ENCODE results near the gene C2CD2. TPM values are rescaled to one million over a fixed set of nuclear protein-coding genes. Genes with fewer than 3 reads are reported as not detected.

The C2CD2 gene
- total and polyA plus RNA-seq, 9 donors: 18.9 to 61.5 (median 37.4) TPM

DNA sequence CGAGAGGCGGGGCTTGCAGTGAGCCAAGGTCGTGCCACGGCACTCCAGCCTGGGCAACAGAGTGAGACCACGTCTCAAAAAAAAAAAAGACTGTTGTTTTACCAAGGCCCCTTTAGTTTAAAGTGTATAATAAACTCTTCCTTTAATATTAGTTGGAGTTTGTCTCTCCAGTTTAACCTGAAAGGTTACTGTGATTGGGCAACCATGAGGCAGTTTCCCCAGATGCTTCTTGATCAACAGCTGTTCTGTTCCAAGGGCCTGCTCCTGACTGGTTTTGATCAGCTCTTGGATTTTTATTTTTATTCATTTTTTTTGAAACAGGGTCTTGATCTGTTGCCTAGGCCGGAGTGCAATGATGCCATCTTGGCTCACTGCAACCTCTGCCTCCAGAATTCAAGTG lies 18.1 kb upstream of the C2CD2 start:
- TF ChIP-seq EP300 (IDR thresholded peaks at IDR 0.05) (no peak), POLR2A (IDR thresholded peaks at IDR 0.05) (no peak)
- TF ChIP-seq, protein P1, sequence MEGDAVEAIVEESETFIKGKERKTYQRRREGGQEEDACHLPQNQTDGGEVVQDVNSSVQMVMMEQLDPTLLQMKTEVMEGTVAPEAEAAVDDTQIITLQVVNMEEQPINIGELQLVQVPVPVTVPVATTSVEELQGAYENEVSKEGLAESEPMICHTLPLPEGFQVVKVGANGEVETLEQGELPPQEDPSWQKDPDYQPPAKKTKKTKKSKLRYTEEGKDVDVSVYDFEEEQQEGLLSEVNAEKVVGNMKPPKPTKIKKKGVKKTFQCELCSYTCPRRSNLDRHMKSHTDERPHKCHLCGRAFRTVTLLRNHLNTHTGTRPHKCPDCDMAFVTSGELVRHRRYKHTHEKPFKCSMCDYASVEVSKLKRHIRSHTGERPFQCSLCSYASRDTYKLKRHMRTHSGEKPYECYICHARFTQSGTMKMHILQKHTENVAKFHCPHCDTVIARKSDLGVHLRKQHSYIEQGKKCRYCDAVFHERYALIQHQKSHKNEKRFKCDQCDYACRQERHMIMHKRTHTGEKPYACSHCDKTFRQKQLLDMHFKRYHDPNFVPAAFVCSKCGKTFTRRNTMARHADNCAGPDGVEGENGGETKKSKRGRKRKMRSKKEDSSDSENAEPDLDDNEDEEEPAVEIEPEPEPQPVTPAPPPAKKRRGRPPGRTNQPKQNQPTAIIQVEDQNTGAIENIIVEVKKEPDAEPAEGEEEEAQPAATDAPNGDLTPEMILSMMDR (IDR thresholded peaks at IDR 0.05): no peak
- no peak overlapping the region for H3K4me3 ChIP-seq
- intact Hi-C loops (cut with DNase I): no loop called here
- no peaks in the 10 kb centered on the region for H3K36me3 ChIP-seq
- no peak for DNase-seq
- H3K27me3 ChIP-seq: no peaks in the 10 kb centered on the region
- H3K27ac ChIP-seq: no peak overlapping the region
- 88 to 94% (median 90%) methylated on average over 6 of the region's 6 CpGs for WGBS, 3 donors
- H3K4me1 ChIP-seq (ENCODE audit: insufficient read depth): no peaks in the 10 kb centered on the region
- no peaks in the 10 kb centered on the region for H3K9me3 ChIP-seq

DNA sequence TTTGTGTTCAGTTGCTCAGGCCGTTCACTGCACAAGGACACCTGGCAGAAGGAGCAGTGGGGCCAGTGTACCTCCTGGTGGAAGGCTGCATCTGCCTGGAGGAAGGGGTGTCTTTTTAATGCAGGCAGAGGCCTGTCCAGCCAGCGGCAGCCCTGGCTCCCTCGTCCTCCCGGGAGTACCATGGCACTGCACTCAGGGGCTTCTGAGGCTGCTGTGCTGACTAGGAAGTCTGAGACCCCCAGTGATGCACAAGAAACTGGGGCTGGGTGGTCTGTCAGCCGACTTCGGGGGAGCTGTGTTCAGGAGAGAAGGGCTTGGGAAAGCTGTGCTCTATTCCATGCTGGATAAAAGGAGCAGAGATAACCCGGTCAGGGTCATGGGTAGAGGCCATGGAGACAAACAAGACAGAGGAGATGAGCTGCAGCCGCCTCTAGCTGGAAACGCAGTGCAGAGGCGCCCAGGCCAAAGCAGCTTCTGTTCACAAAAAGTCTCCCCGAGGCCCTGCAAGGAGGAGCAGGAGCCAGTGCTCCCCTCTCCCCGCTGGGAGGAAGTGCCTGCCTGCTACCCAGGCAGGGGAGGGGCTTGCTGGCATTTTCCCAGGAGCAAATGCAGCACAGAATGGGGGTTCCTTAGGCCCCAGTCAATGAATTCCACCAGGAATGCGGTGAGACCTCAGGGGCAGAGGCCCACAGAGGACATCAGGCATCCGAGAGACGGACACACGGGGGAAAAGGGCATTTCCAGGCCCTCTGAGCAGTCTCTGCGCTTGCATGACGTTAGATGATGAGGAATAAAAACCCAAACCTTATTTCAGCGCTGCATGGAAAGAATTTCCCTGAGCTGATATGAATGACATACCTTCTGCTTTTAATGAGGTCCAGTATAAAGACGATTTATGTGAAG lies 17.2 kb upstream of the C2CD2 start:
- DNase-seq: no peak
- no peaks in the 10 kb centered on the region for H3K36me3 ChIP-seq
- H3K4me3 ChIP-seq: no peak overlapping the region
- H3K27ac ChIP-seq: no peak overlapping the region
- no peaks in the 10 kb centered on the region for H3K9me3 ChIP-seq
- no peaks in the 10 kb centered on the region for H3K27me3 ChIP-seq
- H3K4me1 ChIP-seq (ENCODE audit: insufficient read depth): no peaks in the 10 kb centered on the region
- no peak for TF ChIP-seq POLR2A (IDR thresholded peaks at IDR 0.05)
- TF ChIP-seq, protein P1 (IDR thresholded peaks at IDR 0.05): no peak
- TF ChIP-seq EP300 (IDR thresholded peaks at IDR 0.05): no peak
- intact Hi-C loops (cut with DNase I): no loop called here
- 48 to 64% (median 51%) methylated on average over 20 of the region's 20 CpGs for WGBS, 3 donors

DNA sequence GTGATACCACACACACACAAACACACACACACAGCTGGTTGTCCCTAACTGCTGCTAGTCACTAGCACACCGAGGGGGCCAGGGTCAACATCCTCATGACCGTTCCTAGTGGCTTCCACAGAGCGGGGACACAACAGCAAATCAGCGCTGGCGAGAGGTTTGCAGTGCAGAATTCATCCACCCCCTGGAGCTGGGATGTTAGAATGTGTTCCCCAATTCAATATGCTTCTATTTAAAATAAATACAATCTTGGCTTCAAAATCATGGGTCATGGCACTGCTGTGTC lies 16.2 kb upstream of the C2CD2 start:
- H3K9me3 ChIP-seq: no peaks in the 10 kb centered on the region
- TF ChIP-seq EP300 (IDR thresholded peaks at IDR 0.05): no peak
- no peak for TF ChIP-seq POLR2A (IDR thresholded peaks at IDR 0.05)
- TF ChIP-seq, protein P1 (IDR thresholded peaks at IDR 0.05): no peak
- no peak overlapping the region for H3K27ac ChIP-seq
- H3K4me3 ChIP-seq: no peak overlapping the region
- H3K27me3 ChIP-seq: no peaks in the 10 kb centered on the region
- no peak for DNase-seq
- no peaks in the 10 kb centered on the region for H3K4me1 ChIP-seq (ENCODE audit: insufficient read depth)
- intact Hi-C loops (cut with DNase I): no loop called here
- 84 to 92% (median 89%) methylated on average over 5 of the region's 5 CpGs for WGBS, 3 donors
- no peaks in the 10 kb centered on the region for H3K36me3 ChIP-seq

DNA sequence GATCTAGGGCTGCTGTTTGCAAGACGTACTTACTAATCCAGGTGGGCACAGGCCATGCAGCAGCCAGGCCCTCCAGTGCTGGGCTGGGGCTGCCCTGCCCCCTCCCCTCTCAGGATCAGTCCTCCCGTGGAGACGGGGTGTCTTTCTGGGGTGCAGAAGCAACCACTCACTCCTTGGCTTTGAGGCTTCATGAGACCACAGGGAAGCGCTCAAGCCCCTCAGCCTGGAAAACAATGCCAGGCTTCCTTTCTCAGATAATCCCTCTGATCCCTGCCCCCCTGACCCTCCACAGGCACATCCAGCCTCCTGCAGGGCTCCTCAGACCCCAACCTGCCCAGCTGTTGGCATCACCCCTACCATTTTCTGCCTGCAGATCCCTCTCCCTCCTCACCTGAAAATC lies 13.9 kb upstream of the C2CD2 start:
- intact Hi-C loops (cut with DNase I): no loop called here
- DNase-seq: peak in 1 of 5 donors; percentile 10
- no peak overlapping the region for H3K27ac ChIP-seq
- 82 to 90% (median 88%) methylated on average over 4 of the region's 4 CpGs for WGBS, 3 donors
- TF ChIP-seq, protein P1 (IDR thresholded peaks at IDR 0.05): no peak
- TF ChIP-seq POLR2A (IDR thresholded peaks at IDR 0.05) (no peak), EP300 (IDR thresholded peaks at IDR 0.05) (no peak)
- no peaks in the 10 kb centered on the region for H3K36me3 ChIP-seq
- H3K4me3 ChIP-seq: no peak overlapping the region
- H3K4me1 ChIP-seq (ENCODE audit: insufficient read depth): no peaks in the 10 kb centered on the region
- H3K9me3 ChIP-seq: no peaks in the 10 kb centered on the region
- no peaks in the 10 kb centered on the region for H3K27me3 ChIP-seq
